IMR-90 (cell line): ENCODE measurements around the gene OXCT2. TPM values are rescaled to one million over a fixed set of nuclear protein-coding genes. Genes with fewer than 3 reads are reported as not detected.

ENCODE experiments used
- ATAC-seq: fragments of 200-7000 bp; cut with Tn5 transposase; 2 replicates; pipeline ENCODE4 v1.9.1; 2020; ENCODE audit warnings: low read depth, mild to moderate bottlenecking, moderate library complexity
- BruUV-seq: library from RNA; stranded (reverse); fragments of 400-500 nt; replicated peaks from 2 replicates; lab custom pipeline; 2021; lab: Mats Ljungman, UMichigan
- CTCF ChIA-PET: fragments of 300-600 bp; formaldehyde crosslinking; extraction: SDS; loops from one replicate; lab custom pipeline; 2021; ENCODE audit warnings: antibody characterized with exemption; lab: Yijun Ruan, JAX
- POLR2A ChIA-PET: fragments of 300-600 bp; sonication (Branson Sonifier 250); formaldehyde crosslinking; loops from one replicate; lab custom pipeline; 2022; ENCODE audit warnings: antibody characterized with exemption; ENCODE audit not compliant: unreplicated experiment; lab: Charles Lee
- DNase-seq: peaks from one replicate; pipeline ENCODE4 v3.0.0; 2013
- H2AFZ ChIP-seq: replicated peaks from 2 replicates; pipeline ENCODE3; 2013; ENCODE audit warnings: low read length, mild to moderate bottlenecking; ENCODE audit not compliant: poor library complexity
- H2AK5ac ChIP-seq: 2 replicates; pipeline ENCODE4 v1.6.1; 2013; ENCODE audit warnings: low read depth, low read length, inconsistent platforms
- H2AK9ac ChIP-seq: replicated peaks from 2 replicates; pipeline ENCODE3; 2013; ENCODE audit warnings: mild to moderate bottlenecking, low read depth, low read length, moderate library complexity; ENCODE audit not compliant: poor library complexity
- H2BK120ac ChIP-seq: 2 replicates; pipeline ENCODE4 v1.6.1; 2013; ENCODE audit warnings: low read depth, low read length, inconsistent platforms
- H2BK15ac ChIP-seq: 3 replicates; pipeline ENCODE4 v1.6.1; 2013; ENCODE audit warnings: low read depth, low read length, inconsistent platforms
- H2BK20ac ChIP-seq: 2 replicates; pipeline ENCODE4 v1.6.1; 2013; ENCODE audit warnings: low read depth, mild to moderate bottlenecking, inconsistent platforms, low read length, moderate library complexity
- H2BK5ac ChIP-seq: 2 replicates; pipeline ENCODE4 v1.6.1; 2013; ENCODE audit warnings: mild to moderate bottlenecking, low read depth, low read length, inconsistent platforms; ENCODE audit not compliant: poor library complexity, severe bottlenecking
- H3K14ac ChIP-seq: replicated peaks from 2 replicates; pipeline ENCODE4 v1.6.1; 2013; ENCODE audit warnings: low read depth, low read length, inconsistent platforms
- H3K18ac ChIP-seq: 2 replicates; pipeline ENCODE4 v1.6.1; 2013; ENCODE audit warnings: low read depth, low read length, control low read depth
- H3K23ac ChIP-seq: 2 replicates; pipeline ENCODE4 v1.6.1; 2013; ENCODE audit warnings: low read depth, low read length, inconsistent platforms
- H3K27ac ChIP-seq: 2 replicates; pipeline ENCODE4 v1.5.1; 2013; ENCODE audit warnings: mild to moderate bottlenecking, control low read depth, low read length; ENCODE audit not compliant: insufficient read depth
- H3K27me3 ChIP-seq: 2 replicates; pipeline ENCODE4 v1.6.1; 2013; ENCODE audit warnings: low read length; ENCODE audit not compliant: control insufficient read depth, insufficient read depth
- H3K36me3 ChIP-seq: 2 replicates; pipeline ENCODE4 v1.6.1; 2013; ENCODE audit warnings: low read length, mixed read lengths; ENCODE audit not compliant: control insufficient read depth, insufficient read depth
- H3K4ac ChIP-seq: 2 replicates; pipeline ENCODE4 v1.6.1; 2013; ENCODE audit warnings: low read depth, low read length, inconsistent platforms
- H3K4me1 ChIP-seq: 2 replicates; pipeline ENCODE4 v1.6.1; 2013; ENCODE audit warnings: low read length, mixed read lengths; ENCODE audit not compliant: control insufficient read depth, insufficient read depth
- H3K4me2 ChIP-seq: 2 replicates; pipeline ENCODE4 v1.6.1; 2013; ENCODE audit warnings: low read depth, mild to moderate bottlenecking, control low read depth, low read length, moderate library complexity
- H3K4me3 ChIP-seq: 2 replicates; pipeline ENCODE4 v1.5.1; 2013; ENCODE audit warnings: low read depth, mild to moderate bottlenecking, control low read depth, low read length, moderate library complexity; ENCODE audit not compliant: insufficient read depth
- H3K56ac ChIP-seq: 2 replicates; pipeline ENCODE4 v1.6.1; 2013; ENCODE audit warnings: low read length, inconsistent platforms; ENCODE audit not compliant: insufficient read depth; ENCODE audit errors: extremely low read depth
- H3K79me1 ChIP-seq, 2 experiments: 2 replicates each; pipeline ENCODE4 v1.6.1; 2013; ENCODE audit warnings: low read length in 2 of 2, inconsistent platforms in 1 of 2, low read depth in 1 of 2
- H3K9ac ChIP-seq: 2 replicates; pipeline ENCODE4 v1.6.1; 2013; ENCODE audit warnings: low read depth, low read length, control low read depth
- H3K9me1 ChIP-seq: 2 replicates; pipeline ENCODE4 v1.6.1; 2013; ENCODE audit warnings: low read length, inconsistent platforms; ENCODE audit not compliant: insufficient read depth
- H3K9me3 ChIP-seq: 2 replicates; pipeline ENCODE4 v1.6.1; 2013; ENCODE audit warnings: low read length; ENCODE audit not compliant: control insufficient read depth, insufficient read depth
- H4K20me1 ChIP-seq: 2 replicates; pipeline ENCODE4 v1.6.1; 2013; ENCODE audit warnings: low read length, inconsistent platforms; ENCODE audit not compliant: insufficient read depth
- H4K5ac ChIP-seq: 2 replicates; pipeline ENCODE4 v1.6.1; 2013; ENCODE audit warnings: mild to moderate bottlenecking, low read depth, low read length, control low read depth
- H4K8ac ChIP-seq, 2 experiments: 2 replicates each; pipeline ENCODE4 v1.6.1; 2013; ENCODE audit warnings: low read depth in 2 of 2, low read length in 2 of 2, control low read depth in 1 of 2, inconsistent platforms in 1 of 2
- H4K91ac ChIP-seq: 2 replicates; pipeline ENCODE4 v1.6.1; 2013; ENCODE audit warnings: low read depth, low read length, inconsistent platforms; ENCODE audit not compliant: insufficient read depth
- BHLHE40 ChIP-seq: fragments of 150-350 bp; IDR thresholded peaks from 2 replicates; pipeline ENCODE4 v1.6.1; 2016; ENCODE audit warnings: mild to moderate bottlenecking, low read depth, low read length
- CEBPB ChIP-seq: IDR thresholded peaks from 2 replicates; pipeline ENCODE4 v1.6.1; 2012; ENCODE audit warnings: low read depth, low read length, improper control_type of control experiment
- CHD1 ChIP-seq: IDR thresholded peaks from 2 replicates; pipeline ENCODE4 v1.6.1; 2012; ENCODE audit warnings: low read depth, low read length, improper control_type of control experiment
- CTCF ChIP-seq: conservative IDR thresholded peaks from 2 replicates; pipeline ENCODE4 v1.5.1; 2012; ENCODE audit warnings: mild to moderate bottlenecking, low read depth, low read length, improper control_type of control experiment
- ELK1 ChIP-seq: fragments of 150-350 bp; IDR thresholded peaks from 2 replicates; pipeline ENCODE4 v1.6.1; 2016; ENCODE audit warnings: low read depth, mild to moderate bottlenecking, low read length, moderate library complexity, borderline replicate concordance
- FOS ChIP-seq: fragments of 150-350 bp; IDR thresholded peaks from 2 replicates; pipeline ENCODE4 v1.6.1; 2016; ENCODE audit warnings: low read depth, low read length
- MAFK ChIP-seq: IDR thresholded peaks from 2 replicates; pipeline ENCODE4 v1.6.1; 2012; ENCODE audit warnings: low read depth, low read length, improper control_type of control experiment
- MAZ ChIP-seq: IDR thresholded peaks from 2 replicates; pipeline ENCODE4 v1.6.1; 2012; ENCODE audit warnings: low read depth, mild to moderate bottlenecking, low read length, improper control_type of control experiment, moderate library complexity, borderline replicate concordance
- MXI1 ChIP-seq: IDR thresholded peaks from 2 replicates; pipeline ENCODE4 v1.6.1; 2012; ENCODE audit warnings: low read depth, mild to moderate bottlenecking, low read length, moderate library complexity, borderline replicate concordance
- NFE2L2 ChIP-seq: fragments of 150-350 bp; IDR thresholded peaks from 2 replicates; pipeline ENCODE4 v1.6.1; 2016; ENCODE audit warnings: low read depth, mild to moderate bottlenecking, low read length
- POLR2A ChIP-seq: IDR thresholded peaks from 2 replicates; pipeline ENCODE4 v1.6.1; 2012; ENCODE audit warnings: mild to moderate bottlenecking, low read depth, low read length
- RAD21 ChIP-seq: IDR thresholded peaks from 2 replicates; pipeline ENCODE4 v1.6.1; 2012; ENCODE audit warnings: low read length, improper control_type of control experiment
- RCOR1 ChIP-seq: IDR thresholded peaks from 2 replicates; pipeline ENCODE4 v1.6.1; 2012; ENCODE audit warnings: mild to moderate bottlenecking, low read length, improper control_type of control experiment; ENCODE audit not compliant: insufficient replicate concordance
- RFX5 ChIP-seq: IDR thresholded peaks from 2 replicates; pipeline ENCODE4 v1.8.0; 2012; ENCODE audit warnings: low read depth, mild to moderate bottlenecking, low read length, moderate library complexity
- SMC3 ChIP-seq: fragments of 150-350 bp; IDR thresholded peaks from 2 replicates; pipeline ENCODE4 v1.6.1; 2016; ENCODE audit warnings: low read depth, mild to moderate bottlenecking, antibody characterized with exemption, low read length, moderate library complexity
- USF2 ChIP-seq: fragments of 150-350 bp; IDR thresholded peaks from 2 replicates; pipeline ENCODE4 v1.6.1; 2017; ENCODE audit warnings: mild to moderate bottlenecking, antibody characterized with exemption, low read length, low read depth
- WGBS, 2 experiments: methylation state at CpG; one replicate each; pipeline versions ENCODE4 v1.1.5 to v1.1.7; 2013; ENCODE audit warnings: missing lambda C conversion rate in 2 of 2; ENCODE audit not compliant: insufficient read length in 1 of 2; ENCODE audit errors: extremely low coverage in 2 of 2; 5-methylcytosine and 5-hydroxymethylcytosine counted together
- dilution Hi-C: fragments of 300-500 bp; cut with HindIII; formaldehyde crosslinking; loops from one replicate; pipeline ENCODE4 v1.14.3; 2018; ENCODE audit warnings: low sequenced_read_pairs; ENCODE audit not compliant: unreplicated experiment
- in situ Hi-C: fragments of 300-500 bp; cut with MboI; formaldehyde crosslinking; loops from 3 replicates; pipeline ENCODE4 v1.14.3; 2019; ENCODE audit warnings: low sequenced_read_pairs, inconsistent platforms, mixed read lengths
- intact Hi-C: fragments of 100-400 bp; cut with micrococcal nuclease; formaldehyde crosslinking; loops from 2 replicates; pipeline ENCODE4 v1.10.0; 2022
- polyA plus RNA-seq, 3 experiments: library from polyadenylated mRNA; depleted of rRNA; stranded (reverse); fragments of >200 nt; gene quantifications; 2 replicates each; pipeline ENCODE4 v1.2.3, GENCODE V29; 2012; ENCODE audit warnings: low replicate concordance in 1 of 3
- total RNA-seq: library from RNA; depleted of rRNA; stranded (reverse); fragments of >200 nt; gene quantifications from 2 replicates; pipeline ENCODE4 v1.2.3, GENCODE V29; 2012

OXCT2 gene
- total and polyA plus RNA-seq, 2 of the 4 experiments (the other 2 are of a cell fraction): 0.18 to 0.22 TPM

- Histone ChIP-seq H3K9me1 (no peaks in the 10 kb centered on the region), H3K9ac (no peak overlapping the region), H3K9me3 (no peaks in the 10 kb centered on the region), H3K27ac (no peak overlapping the region), H2BK120ac (no peak overlapping the region), H2BK5ac (no peak overlapping the region), H4K8ac (no peak overlapping the region), H2AK5ac (no peak overlapping the region), H3K23ac (no peak overlapping the region), H3K79me1 (no peaks in the 10 kb centered on the region), H4K91ac (no peak overlapping the region), H3K4me3 (no peak overlapping the region), H3K56ac (no peak overlapping the region), H3K4ac (no peak overlapping the region), H3K4me1 (no peaks in the 10 kb centered on the region), H4K5ac (no peak overlapping the region), H2BK20ac (no peak overlapping the region), H3K36me3 (no peaks in the 10 kb centered on the region), H3K18ac (no peak overlapping the region), H3K14ac (no peak overlapping the region), H3K4me2 (no peak overlapping the region), H3K27me3 (peaks cover 41% of the 10 kb centered on the region), H2AK9ac (no peak overlapping the region), H2AFZ (no peak overlapping the region), H4K20me1 (no peaks in the 10 kb centered on the region), H2BK15ac (no peak overlapping the region)
- TF ChIP-seq FOS (no peak), SMC3 (no peak), USF2 (no peak), CTCF (no peak), MXI1 (no peak), CHD1 (no peak), RCOR1 (no peak), BHLHE40 (no peak), CEBPB (no peak), POLR2A (no peak), RFX5 (no peak), MAFK (no peak), NFE2L2 (no peak), MAZ (no peak), RAD21 (no peak), ELK1 (no peak)
- no CpG with 5 or more reads among the region's 2 CpGs for WGBS, 2 experiments
- BruUV-seq: no TSS peak
- in situ Hi-C loops: no loop called here
- ChIA-PET POLR2A (no interaction called here), CTCF (no interaction called here)
- DNase-seq (peak; percentile 46), ATAC-seq (0 out of 2 replicates have a peak, but pooled peaks have one; percentile 40)
- intact Hi-C loops: no loop called here
- dilution Hi-C loops: no loop called here
Observed at GRCh38 chr1:39722495-39722894, 48.7 kb downstream of the OXCT2 start.
